SK-N-SH (cell line): ENCODE results near the gene S1PR2.

Source experiments
- CHD2 ChIP-seq: fragments of 150-350 bp; IDR thresholded peaks from 2 replicates; pipeline ENCODE4 v1.6.1; 2018; ENCODE audit warnings: low read length; ENCODE audit not compliant: partially characterized antibody
- CTCF ChIP-seq: fragments of 200-600 bp; sonication (generic); IDR thresholded peaks from 2 replicates; pipeline ENCODE4 v1.6.1; 2017; ENCODE audit warnings: antibody characterized with exemption, mild to moderate bottlenecking, moderate library complexity
- GABPA ChIP-seq: IDR thresholded peaks from 2 replicates; pipeline ENCODE4 v1.4.0; 2012; ENCODE audit warnings: low read depth, mild to moderate bottlenecking
- MAX ChIP-seq: IDR thresholded peaks from 2 replicates; pipeline ENCODE4 v1.4.0; 2012; ENCODE audit warnings: low read depth
- PBX3 ChIP-seq: IDR thresholded peaks from 2 replicates; pipeline ENCODE4; 2012
- POLR2AphosphoS5 ChIP-seq: IDR thresholded peaks from 2 replicates; pipeline ENCODE4 v1.6.1; 2012; ENCODE audit warnings: low read depth, low read length
- YY1 ChIP-seq: IDR thresholded peaks from 2 replicates; pipeline ENCODE4 v1.4.0; 2012; ENCODE audit warnings: low read depth, mild to moderate bottlenecking
- TF ChIP-seq, protein P1 (sequence below): fragments of 150-350 bp; IDR thresholded peaks from 2 replicates; pipeline ENCODE4 v1.6.1; 2017; ENCODE audit warnings: antibody characterized with exemption, low read length, low read depth, borderline replicate concordance

- TF ChIP-seq, protein P1, sequence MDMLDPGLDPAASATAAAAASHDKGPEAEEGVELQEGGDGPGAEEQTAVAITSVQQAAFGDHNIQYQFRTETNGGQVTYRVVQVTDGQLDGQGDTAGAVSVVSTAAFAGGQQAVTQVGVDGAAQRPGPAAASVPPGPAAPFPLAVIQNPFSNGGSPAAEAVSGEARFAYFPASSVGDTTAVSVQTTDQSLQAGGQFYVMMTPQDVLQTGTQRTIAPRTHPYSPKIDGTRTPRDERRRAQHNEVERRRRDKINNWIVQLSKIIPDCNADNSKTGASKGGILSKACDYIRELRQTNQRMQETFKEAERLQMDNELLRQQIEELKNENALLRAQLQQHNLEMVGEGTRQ: no peak
- TF ChIP-seq MAX (peak; percentile 5; the same call in 1 of the 2 replicates), CHD2 (no peak), CTCF (no peak), YY1 (0 out of 2 replicates have a peak, but pooled peaks have one; percentile 13), PBX3 (no peak), POLR2AphosphoS5 (no peak), GABPA (peak; percentile 79; the same call in 1 of the 2 replicates)
Measured at GRCh38 chr19:10193790-10194499, 37.2 kb downstream of the S1PR2 start.
